GM23338 (cell line): ENCODE results near the gene SLAMF8. TPM values are rescaled to one million over a fixed set of nuclear protein-coding genes. Genes with fewer than 3 reads are reported as not detected.
A peak's percentile ranks its signal among the peaks of the same experiment; 100 is the strongest.

ENCODE experiments used
- ATAC-seq: fragments of 200-7000 bp; cut with Tn5 transposase; 3 replicates; pipeline ENCODE4 v1.9.1; 2020
- DNase-seq: peaks from one replicate; pipeline ENCODE4 v3.0.0-alpha.2; 2015; ENCODE audit warnings: low spot score
- H2AFZ ChIP-seq: fragments of 200-600 bp; sonication (generic); 2 replicates; pipeline ENCODE4 v1.8.0; 2016; ENCODE audit warnings: antibody characterized with exemption, mild to moderate bottlenecking, moderate library complexity
- H3F3A ChIP-seq: fragments of 200-600 bp; sonication (generic); replicated peaks from 2 replicates; pipeline ENCODE4 v1.8.0; 2017; ENCODE audit warnings: antibody characterized with exemption, mixed run types, low read depth
- H3K27ac ChIP-seq: fragments of 200-600 bp; sonication (generic); 2 replicates; pipeline ENCODE4 v1.6.1; 2016; ENCODE audit warnings: low read depth
- H3K27me3 ChIP-seq: fragments of 200-600 bp; sonication (generic); 2 replicates; pipeline ENCODE4 v1.8.0; 2016; ENCODE audit warnings: mild to moderate bottlenecking, mixed run types, moderate library complexity; ENCODE audit not compliant: insufficient read depth
- H3K36me3 ChIP-seq: fragments of 200-600 bp; sonication (generic); 2 replicates; pipeline ENCODE4 v1.8.0; 2016; ENCODE audit warnings: mild to moderate bottlenecking; ENCODE audit not compliant: insufficient read depth
- H3K4me1 ChIP-seq: fragments of 200-600 bp; sonication (generic); 2 replicates; pipeline ENCODE4 v1.8.0; 2016; ENCODE audit warnings: mild to moderate bottlenecking, moderate library complexity; ENCODE audit not compliant: insufficient read depth
- H3K4me2 ChIP-seq: fragments of 200-600 bp; sonication (generic); 2 replicates; pipeline ENCODE4 v1.7.1; 2017; ENCODE audit warnings: mixed run types
- H3K4me3 ChIP-seq: fragments of 200-600 bp; sonication (generic); 2 replicates; pipeline ENCODE4 v1.6.1; 2016; ENCODE audit warnings: mixed run types
- H3K79me2 ChIP-seq: fragments of 200-600 bp; sonication (generic); replicated peaks from 2 replicates; pipeline ENCODE4 v1.8.0; 2017; ENCODE audit warnings: mild to moderate bottlenecking; ENCODE audit not compliant: insufficient read depth
- H3K9me2 ChIP-seq: fragments of 200-600 bp; sonication (generic); 2 replicates; pipeline ENCODE4 v1.8.0; 2017; ENCODE audit not compliant: insufficient read depth
- H4K20me1 ChIP-seq: fragments of 200-600 bp; sonication (generic); replicated peaks from 2 replicates; pipeline ENCODE4 v1.8.0; 2017; ENCODE audit warnings: mild to moderate bottlenecking; ENCODE audit not compliant: insufficient read depth
- H3K27ac Mint-ChIP-seq: 2 replicates; pipeline ENCODE4 v1.8.0; 2020; ENCODE audit warnings: inconsistent platforms, mild to moderate bottlenecking, moderate library complexity, mixed read lengths
- H3K27me3 Mint-ChIP-seq: 3 replicates; pipeline ENCODE4 v1.8.0; 2022; ENCODE audit warnings: low read depth, mild to moderate bottlenecking, moderate library complexity, mixed read lengths, inconsistent platforms; ENCODE audit not compliant: insufficient read depth, poor library complexity
- H3K36me3 Mint-ChIP-seq: 3 replicates; pipeline ENCODE4 v1.8.0; 2021; ENCODE audit warnings: low read depth, mild to moderate bottlenecking, inconsistent platforms, moderate library complexity, mixed read lengths
- H3K4me1 Mint-ChIP-seq: 3 replicates; pipeline ENCODE4 v1.8.0; 2020; ENCODE audit warnings: mild to moderate bottlenecking, inconsistent platforms, mixed read lengths
- H3K4me3 Mint-ChIP-seq: 3 replicates; pipeline ENCODE4 v1.8.0; 2021; ENCODE audit warnings: moderate library complexity, mild to moderate bottlenecking, inconsistent platforms, mixed read lengths
- H3K9me3 Mint-ChIP-seq: 3 replicates; pipeline ENCODE4 v1.8.0; 2020; ENCODE audit warnings: moderate library complexity, mild to moderate bottlenecking, inconsistent platforms, mixed read lengths
- CREB1 ChIP-seq: fragments of 250-450 bp; sonication (Bioruptor Pico); IDR thresholded peaks from 2 replicates; pipeline ENCODE4 v1.5.0; 2020; ENCODE audit warnings: low read depth, mild to moderate bottlenecking, moderate library complexity
- CTCF ChIP-seq, 2 experiments: fragments of 200-600 bp in 1 of 2; sonication (generic) in 1 of 2; conservative IDR thresholded peaks; 2 replicates each; pipeline versions ENCODE4 v1.5.1 to v1.6.1; 2016 to 2017; ENCODE audit warnings: antibody characterized with exemption in 2 of 2, low read depth in 2 of 2, mild to moderate bottlenecking in 2 of 2, moderate library complexity in 1 of 2
- ETS1 ChIP-seq: IDR thresholded peaks from 2 replicates; pipeline ENCODE4 v1.6.1; 2016; ENCODE audit warnings: antibody characterized with exemption
- EZH2 ChIP-seq: fragments of 200-600 bp; sonication (generic); IDR thresholded peaks from one replicate; pipeline ENCODE4 v1.8.0; 2017; ENCODE audit warnings: antibody characterized with exemption, mild to moderate bottlenecking, low read depth; ENCODE audit not compliant: unreplicated experiment
- EZH2phosphoT487 ChIP-seq: fragments of 200-600 bp; sonication (generic); IDR thresholded peaks from one replicate; pipeline ENCODE4 v1.8.1; 2018; ENCODE audit warnings: antibody characterized with exemption; ENCODE audit not compliant: unreplicated experiment
- JUNB ChIP-seq: IDR thresholded peaks from one replicate; pipeline ENCODE4 v1.6.1; 2016; ENCODE audit warnings: antibody characterized with exemption; ENCODE audit not compliant: unreplicated experiment
- NANOG ChIP-seq: IDR thresholded peaks from 2 replicates; pipeline ENCODE4 v1.6.1; 2016; ENCODE audit warnings: antibody characterized with exemption, borderline replicate concordance
- POLR2AphosphoS5 ChIP-seq: IDR thresholded peaks from 2 replicates; pipeline ENCODE4 v1.6.1; 2016; ENCODE audit warnings: antibody characterized with exemption, low read depth
- REST ChIP-seq: IDR thresholded peaks from one replicate; pipeline ENCODE4 v1.6.1; 2018; ENCODE audit warnings: antibody characterized with exemption; ENCODE audit not compliant: unreplicated experiment
- STAT1 ChIP-seq: IDR thresholded peaks from one replicate; pipeline ENCODE4 v1.6.1; 2016; ENCODE audit warnings: antibody characterized with exemption; ENCODE audit not compliant: unreplicated experiment
- ZNF331 ChIP-seq: fragments of 250-450 bp; sonication (Bioruptor Pico); IDR thresholded peaks from 2 replicates; pipeline ENCODE4 v1.5.0; 2020; ENCODE audit warnings: low read depth, mild to moderate bottlenecking, moderate library complexity
- ZNF462 ChIP-seq: fragments of 250-450 bp; sonication (Bioruptor Pico); IDR thresholded peaks from 2 replicates; pipeline ENCODE4 v1.5.0; 2020; ENCODE audit warnings: mild to moderate bottlenecking, moderate library complexity
- polyA plus RNA-seq: library from polyadenylated mRNA; unstranded; fragments of >200 nt; fragmentation: Nextera tagmentation; extraction: Ambion mirVana; gene quantifications from 2 replicates; pipeline ENCODE4 v1.2.1, GENCODE V29; 2016
- total RNA-seq: library from RNA; depleted of rRNA; stranded (reverse); fragments of >200 nt; shearing (Covaris generic); gene quantifications from 2 replicates; pipeline ENCODE4 v1.2.3, GENCODE V29; 2014

SLAMF8 gene
- total and polyA plus RNA-seq, 2 experiments from 2014 or later, result not detected

- Histone ChIP-seq H3K4me2 (peak overlapping the region; percentile 74), H3F3A (0 out of 2 replicates have a peak, but pooled peaks cover 2% of the 10 kb centered on the region), H3K27me3 (peaks cover 47% of the 10 kb centered on the region), H3K9me2 (no peaks in the 10 kb centered on the region), H3K79me2 (no peaks in the 10 kb centered on the region), H3K4me1 (peaks cover 6% of the 10 kb centered on the region), H4K20me1 (no peaks in the 10 kb centered on the region), H3K27ac (no peak overlapping the region), H3K4me3 (peak overlapping the region; percentile 82), H2AFZ (peak overlapping the region; percentile 94), H3K36me3 (no peaks in the 10 kb centered on the region)
- TF ChIP-seq STAT1 (no peak), REST (no peak), NANOG (no peak), ZNF331 (CRISPR knock-in tag) (no peak), JUNB (no peak), POLR2AphosphoS5 (no peak), CREB1 (CRISPR knock-in tag) (no peak), EZH2 (no peak), ETS1 (no peak), EZH2phosphoT487 (no peak), CTCF (conservative IDR thresholded peaks at IDR 0.05; ENCODE audit: low read depth in 2 of 2) (no peak), ZNF462 (no peak)
- Mint-ChIP-seq H3K27me3 (peaks cover 21% of the 10 kb centered on the region), H3K9me3 (no peaks in the 10 kb centered on the region), H3K4me3 (peak overlapping the region; percentile 84), H3K27ac (no peak overlapping the region), H3K4me1 (peaks cover 9% of the 10 kb centered on the region), H3K36me3 (no peaks in the 10 kb centered on the region; the same call in 2 of the 3 replicates)
- no peak for ATAC-seq
- no peak for DNase-seq
Measured at GRCh38 chr1:159853417-159854115, 26.9 kb downstream of the SLAMF8 start.
